Natural killer cell (primary cell): Measurements from ENCODE around the gene FMO1. TPM values are rescaled to one million over a fixed set of nuclear protein-coding genes. Genes with fewer than 3 reads are reported as not detected.
A peak's percentile ranks its signal among the peaks of the same experiment; 100 is the strongest.

Experiments used
- ATAC-seq, 3 donors: fragments of 150-1000 bp in 2 of 3; fragments of 200-7000 bp in 1 of 3; cut with Tn5 transposase; 1 replicate in 1 of 3; 2 replicates in 2 of 3; pipeline ENCODE4 v1.10.0; 2021; ENCODE audit warnings: mild to moderate bottlenecking in 2 of 3, moderate library complexity in 2 of 3
- DNase-seq, 2 donors: peaks; one replicate each; pipeline versions ENCODE4 v3.0.0 to v3.0.0-alpha.2; 2013 to 2021; ENCODE audit warnings: mixed read lengths in 1 of 2
- H3K27ac ChIP-seq: one replicate; pipeline ENCODE4 v1.5.1; 2013; ENCODE audit warnings: mild to moderate bottlenecking, low read length
- H3K27me3 ChIP-seq: one replicate; pipeline ENCODE4 v1.6.1; 2013; ENCODE audit warnings: low read length; ENCODE audit not compliant: control insufficient read depth, insufficient read depth
- H3K36me3 ChIP-seq: one replicate; pipeline ENCODE4 v1.6.1; 2013; ENCODE audit warnings: low read length; ENCODE audit not compliant: control insufficient read depth, insufficient read depth
- H3K4me1 ChIP-seq: one replicate; pipeline ENCODE4 v1.6.1; 2013; ENCODE audit warnings: low read length; ENCODE audit not compliant: control insufficient read depth, insufficient read depth
- H3K4me3 ChIP-seq: one replicate; pipeline ENCODE4 v1.5.1; 2013; ENCODE audit warnings: low read length
- H3K9me3 ChIP-seq: one replicate; pipeline ENCODE4 v1.6.1; 2013; ENCODE audit warnings: low read length; ENCODE audit not compliant: control insufficient read depth, insufficient read depth
- H3K27ac Mint-ChIP-seq, 2 donors: one replicate each; pipeline ENCODE4 v1.8.0; 2022; ENCODE audit warnings: mild to moderate bottlenecking in 2 of 2, mixed read lengths in 2 of 2, moderate library complexity in 1 of 2
- H3K27me3 Mint-ChIP-seq, 2 donors: one replicate each; pipeline ENCODE4 v1.8.0; 2022; ENCODE audit warnings: low read depth in 2 of 2, mixed read lengths in 2 of 2
- H3K36me3 Mint-ChIP-seq: one replicate; pipeline ENCODE4 v1.8.0; 2022; ENCODE audit warnings: mixed read lengths
- H3K4me1 Mint-ChIP-seq, 2 donors: one replicate each; pipeline ENCODE4 v1.8.0; 2022; ENCODE audit warnings: mixed read lengths in 2 of 2
- H3K4me3 Mint-ChIP-seq: one replicate; pipeline ENCODE4 v1.8.0; 2022; ENCODE audit warnings: mild to moderate bottlenecking, moderate library complexity, mixed read lengths
- H3K9me3 Mint-ChIP-seq, 2 donors: one replicate each; pipeline ENCODE4 v1.8.0; 2022; ENCODE audit warnings: mixed read lengths in 2 of 2
- CTCF ChIP-seq: fragments of 200-600 bp; IDR thresholded peaks from one replicate; pipeline ENCODE4 v1.8.0; 2022; ENCODE audit warnings: antibody characterized with exemption
- WGBS: methylation state at CpG from one replicate; pipeline ENCODE4 v1.1.7; 2013; ENCODE audit warnings: missing lambda C conversion rate; ENCODE audit not compliant: insufficient coverage; 5-methylcytosine and 5-hydroxymethylcytosine counted together
- intact Hi-C: fragments of 100-400 bp; cut with micrococcal nuclease; formaldehyde crosslinking; loops from one replicate; pipeline ENCODE4 v1.14.2; 2022
- total RNA-seq, 4 donors: library from RNA; stranded (reverse); fragments of 120-200 nt in 1 of 4; gene quantifications; one replicate each; pipeline versions ENCODE4 v1.2.3 to v1.2.4, GENCODE V29; 2013 to 2022

Gene FMO1
- total RNA-seq, 3 donors from 2014 or later (not counting 1 experiment from before 2014, with no cell fraction given): not detected

GRCh38 chr1:171245458-171246064, 2.7 kb upstream of the FMO1 start:
- Mint-ChIP-seq H3K9me3 (no peaks in the 10 kb centered on the region), H3K36me3 (no peaks in the 10 kb centered on the region), H3K4me1 (no peaks in the 10 kb centered on the region), H3K27me3 (peaks cover 19 to 32% of the 10 kb centered on the region in 2 donors), H3K27ac (no peak overlapping the region), H3K4me3 (no peak overlapping the region)
- peak; percentile 37 to 55 (median 50) for ATAC-seq
- peak in 1 of 2 donors; percentile 58 for DNase-seq
- H3K4me3 ChIP-seq: no peak overlapping the region
- no peak overlapping the region for H3K27ac ChIP-seq
- 9% methylated on average over 4 of the region's 6 CpGs for WGBS
- no peaks in the 10 kb centered on the region for H3K9me3 ChIP-seq
- H3K36me3 ChIP-seq: no peaks in the 10 kb centered on the region
- no peaks in the 10 kb centered on the region for H3K4me1 ChIP-seq
- TF ChIP-seq CTCF: peak; percentile 49
- H3K27me3 ChIP-seq: no peaks in the 10 kb centered on the region
- intact Hi-C loops: no loop called here

GRCh38 chr1:171247501-171247900, 793 bp upstream of the FMO1 start:
- Histone ChIP-seq H3K4me3 (no peak overlapping the region), H3K27ac (no peak overlapping the region), H3K9me3 (no peaks in the 10 kb centered on the region), H3K27me3 (peaks cover 5% of the 10 kb centered on the region), H3K36me3 (no peaks in the 10 kb centered on the region), H3K4me1 (peaks cover 9% of the 10 kb centered on the region)
- intact Hi-C loops: no loop called here
- TF ChIP-seq CTCF: no peak
- H3K9me3 Mint-ChIP-seq: no peaks in the 10 kb centered on the region
- no peak overlapping the region for H3K4me3 Mint-ChIP-seq
- DNase-seq: no peak
- H3K36me3 Mint-ChIP-seq: no peaks in the 10 kb centered on the region
- no peak for ATAC-seq
- 87% methylated on average over 4 of the region's 4 CpGs for WGBS
- no peak overlapping the region for H3K27ac Mint-ChIP-seq
- H3K27me3 Mint-ChIP-seq: peaks cover 33 to 44% of the 10 kb centered on the region in 2 donors
- H3K4me1 Mint-ChIP-seq: peaks cover 5 to 10% of the 10 kb centered on the region in 2 donors

- Mint-ChIP-seq H3K36me3 (no peaks in the 10 kb centered on the region), H3K27me3 (peaks cover 35 to 48% of the 10 kb centered on the region in 2 donors), H3K4me3 (no peak overlapping the region), H3K4me1 (peaks cover 5 to 11% of the 10 kb centered on the region in 2 donors), H3K27ac (no peak overlapping the region), H3K9me3 (no peaks in the 10 kb centered on the region)
- TF ChIP-seq CTCF: no peak
- intact Hi-C loops: no loop called here
- WGBS: no CpG with 5 or more reads among the region's 1 CpG
- H3K27me3 ChIP-seq: peaks cover 5% of the 10 kb centered on the region
- H3K27ac ChIP-seq: no peak overlapping the region
- DNase-seq (no peak), ATAC-seq (no peak)
- no peak overlapping the region for H3K4me3 ChIP-seq
- H3K9me3 ChIP-seq: no peaks in the 10 kb centered on the region
- H3K4me1 ChIP-seq: peaks cover 11% of the 10 kb centered on the region
- H3K36me3 ChIP-seq: no peaks in the 10 kb centered on the region
Measured at GRCh38 chr1:171248841-171249240, 547 bp downstream of the FMO1 start.

GRCh38 chr1:171250263-171250662, 2.0 kb downstream of the FMO1 start:
- Histone ChIP-seq H3K9me3 (no peaks in the 10 kb centered on the region), H3K36me3 (no peaks in the 10 kb centered on the region), H3K27ac (no peak overlapping the region), H3K27me3 (peaks cover 5% of the 10 kb centered on the region), H3K4me3 (no peak overlapping the region), H3K4me1 (peaks cover 11% of the 10 kb centered on the region)
- Mint-ChIP-seq H3K27me3 (peaks cover 33 to 43% of the 10 kb centered on the region in 2 donors), H3K27ac (no peak overlapping the region), H3K36me3 (no peaks in the 10 kb centered on the region), H3K4me3 (no peak overlapping the region), H3K9me3 (no peaks in the 10 kb centered on the region), H3K4me1 (peaks cover 5 to 11% of the 10 kb centered on the region in 2 donors)
- 81% methylated on average over 3 of the region's 3 CpGs for WGBS
- intact Hi-C loops: no loop called here
- TF ChIP-seq CTCF: no peak
- ATAC-seq: no peak
- no peak for DNase-seq
